ENCODE measurements around the gene DNLZ. TPM values are rescaled to one million over a fixed set of nuclear protein-coding genes. Genes with fewer than 3 reads are reported as not detected.

Gene DNLZ
- total RNA-seq, 3 donors from 2014 or later: 35.4 to 57.4 (median 40.0) TPM

GRCh38 chr9:136334541-136334940 lies 29.0 kb downstream of the DNLZ start:
- TF ChIP-seq CTCF (IDR thresholded peaks at IDR 0.05) (no peak), POLR2A (IDR thresholded peaks at IDR 0.05) (no peak), POLR2AphosphoS5 (IDR thresholded peaks at IDR 0.05) (no peak)
- H3K27me3 ChIP-seq: no peaks in the 10 kb centered on the region
- H3K9me3 ChIP-seq: no peaks in the 10 kb centered on the region
- H3K4me1 ChIP-seq: no peaks in the 10 kb centered on the region
- no peak overlapping the region for H3K27ac ChIP-seq
- no peak for DNase-seq (ENCODE audit: low spot score in 2 of 2)
- intact Hi-C loops (cut with DNase I; ENCODE audit: low total_unique reads): no loop called here
- H3K36me3 ChIP-seq: no peaks in the 10 kb centered on the region
- no peak overlapping the region for H3K4me3 ChIP-seq

- peaks cover 6 to 8% of the 10 kb centered on the region in 2 donors for H3K4me1 ChIP-seq
- no peak for TF ChIP-seq CTCF (IDR thresholded peaks at IDR 0.05)
- TF ChIP-seq POLR2AphosphoS5 (IDR thresholded peaks at IDR 0.05): no peak
- no peak for TF ChIP-seq POLR2A (IDR thresholded peaks at IDR 0.05)
- H3K36me3 ChIP-seq: no peaks in the 10 kb centered on the region
- DNase-seq (ENCODE audit: low spot score in 2 of 2): no peak
- no peak overlapping the region for H3K27ac ChIP-seq
- H3K4me3 ChIP-seq: no peak overlapping the region
- no peaks in the 10 kb centered on the region for H3K27me3 ChIP-seq
- intact Hi-C loops (cut with DNase I; ENCODE audit: low total_unique reads): no loop called here
- H3K9me3 ChIP-seq: no peaks in the 10 kb centered on the region
Measured at GRCh38 chr9:136333486-136333885, 30.1 kb downstream of the DNLZ start.

GRCh38 chr9:136333045-136333444 lies 30.5 kb downstream of the DNLZ start:
- H3K4me3 ChIP-seq: no peak overlapping the region
- DNase-seq (ENCODE audit: low spot score in 2 of 2): no peak
- no peak for TF ChIP-seq POLR2A (IDR thresholded peaks at IDR 0.05)
- TF ChIP-seq CTCF (IDR thresholded peaks at IDR 0.05): no peak
- TF ChIP-seq POLR2AphosphoS5 (IDR thresholded peaks at IDR 0.05): no peak
- intact Hi-C loops (cut with DNase I; ENCODE audit: low total_unique reads): no loop called here
- H3K4me1 ChIP-seq: peaks cover 6 to 12% of the 10 kb centered on the region in 2 donors
- H3K9me3 ChIP-seq: no peaks in the 10 kb centered on the region
- no peaks in the 10 kb centered on the region for H3K36me3 ChIP-seq
- H3K27ac ChIP-seq: no peak overlapping the region
- H3K27me3 ChIP-seq: no peaks in the 10 kb centered on the region

GRCh38 chr9:136332482-136332983 lies 31.0 kb downstream of the DNLZ start:
- Histone ChIP-seq H3K27ac (no peak overlapping the region), H3K9me3 (no peaks in the 10 kb centered on the region), H3K4me3 (no peak overlapping the region), H3K36me3 (no peaks in the 10 kb centered on the region), H3K4me1 (peaks cover 6 to 14% of the 10 kb centered on the region in 2 donors), H3K27me3 (no peaks in the 10 kb centered on the region)
- no peak for DNase-seq (ENCODE audit: low spot score in 2 of 2)
- TF ChIP-seq POLR2AphosphoS5 (IDR thresholded peaks at IDR 0.05) (no peak), POLR2A (IDR thresholded peaks at IDR 0.05) (no peak), CTCF (IDR thresholded peaks at IDR 0.05) (no peak)
- intact Hi-C loops (cut with DNase I; ENCODE audit: low total_unique reads): no loop called here

GRCh38 chr9:136331556-136332481 lies 31.7 kb downstream of the DNLZ start:
- intact Hi-C loops (cut with DNase I; ENCODE audit: low total_unique reads): no loop called here
- Histone ChIP-seq H3K4me1 (peaks cover 6 to 14% of the 10 kb centered on the region in 2 donors), H3K36me3 (no peaks in the 10 kb centered on the region), H3K27ac (no peak overlapping the region), H3K9me3 (no peaks in the 10 kb centered on the region), H3K27me3 (no peaks in the 10 kb centered on the region), H3K4me3 (no peak overlapping the region)
- no peak for TF ChIP-seq POLR2A (IDR thresholded peaks at IDR 0.05)
- TF ChIP-seq CTCF (IDR thresholded peaks at IDR 0.05): no peak
- no peak for TF ChIP-seq POLR2AphosphoS5 (IDR thresholded peaks at IDR 0.05)
- no peak for DNase-seq (ENCODE audit: low spot score in 2 of 2)
